HG02938 (cell line): Measurements from ENCODE around the gene RASGRP3.
"Not testable (repeated sequence)": the region's sequence is repeated elsewhere in the genome, so short reads cannot be mapped to it uniquely, and the experiment has no call there.

Source experiments
- ATAC-seq: cut with Tn5 transposase; IDR thresholded peaks from one replicate; pipeline ENCODE4 v1.9.1; 2021; ENCODE audit warnings: mild to moderate bottlenecking, moderate library complexity; ENCODE audit not compliant: unreplicated experiment

Gene RASGRP3

GRCh38 chr2:33453905-33454479 lies 22.5 kb upstream of the RASGRP3 start:
- no peak for ATAC-seq

- ATAC-seq: peak; percentile 91
Observed at GRCh38 chr2:33457556-33458247, 18.7 kb upstream of the RASGRP3 start.

- ATAC-seq: no peak
Observed at GRCh38 chr2:33458248-33458819, 18.1 kb upstream of the RASGRP3 start.

- ATAC-seq: no peak
Observed at GRCh38 chr2:33459745-33460144, 16.7 kb upstream of the RASGRP3 start.

GRCh38 chr2:33462512-33462911 lies 13.9 kb upstream of the RASGRP3 start:
- ATAC-seq: not testable (repeated sequence)

- no peak for ATAC-seq
Observed at GRCh38 chr2:33467413-33467812, 9.0 kb upstream of the RASGRP3 start.

- no peak for ATAC-seq
Observed at GRCh38 chr2:33469238-33469637, 7.2 kb upstream of the RASGRP3 start.

- peak; percentile 45 for ATAC-seq
Observed at GRCh38 chr2:33475224-33476130, 972 bp upstream of the RASGRP3 start.

- ATAC-seq: no peak
Observed at GRCh38 chr2:33476793-33477190, 343 bp downstream of the RASGRP3 start.

GRCh38 chr2:33477473-33478468 lies 1.3 kb downstream of the RASGRP3 start:
- ATAC-seq: peak; percentile 22

- ATAC-seq: no peak
Observed at GRCh38 chr2:33478968-33479731, 2.7 kb downstream of the RASGRP3 start.

- no peak for ATAC-seq
Observed at GRCh38 chr2:33482518-33482917, 6.1 kb downstream of the RASGRP3 start.

- ATAC-seq: no peak
Observed at GRCh38 chr2:33484042-33484621, 7.7 kb downstream of the RASGRP3 start.

- ATAC-seq: no peak
Observed at GRCh38 chr2:33485051-33485450, 8.6 kb downstream of the RASGRP3 start.

- ATAC-seq: no peak
Observed at GRCh38 chr2:33486544-33486943, 10.1 kb downstream of the RASGRP3 start.

GRCh38 chr2:33488178-33488690 lies 11.8 kb downstream of the RASGRP3 start:
- peak; percentile 48 for ATAC-seq

- peak; percentile 60 for ATAC-seq
Observed at GRCh38 chr2:33488715-33489540, 12.5 kb downstream of the RASGRP3 start.

GRCh38 chr2:33489835-33490431 lies 13.5 kb downstream of the RASGRP3 start:
- no peak for ATAC-seq
